GM21526 (cell line): Measurements from ENCODE around the gene HS3ST3A1.

Experiments
- ATAC-seq: cut with Tn5 transposase; IDR thresholded peaks from one replicate; pipeline ENCODE4 v1.9.1; 2021; ENCODE audit warnings: moderate library complexity; ENCODE audit not compliant: unreplicated experiment, low FRiP score

HS3ST3A1 gene

DNA sequence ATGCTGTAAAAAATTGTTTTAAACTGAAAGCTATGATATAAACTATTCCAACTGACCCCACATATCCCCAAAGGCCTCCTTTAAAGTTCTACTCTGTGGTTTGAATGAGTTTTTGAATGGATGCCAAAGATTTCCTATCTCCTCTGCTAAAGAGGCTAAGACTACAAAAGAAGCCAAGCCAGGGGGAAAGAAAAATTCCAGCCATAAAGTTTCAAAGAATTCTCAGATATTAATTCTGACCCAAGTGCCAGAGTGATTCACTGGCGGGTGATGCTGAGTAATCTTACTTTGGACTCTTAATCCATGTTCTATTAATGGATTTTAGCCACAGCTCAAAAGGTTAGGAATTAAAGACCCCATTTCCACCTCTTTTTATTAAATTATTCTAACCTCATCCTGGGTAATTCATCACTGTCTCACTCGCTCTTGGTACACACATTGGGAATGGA is 60.7 kb downstream of the HS3ST3A1 start:
- no peak for ATAC-seq

DNA sequence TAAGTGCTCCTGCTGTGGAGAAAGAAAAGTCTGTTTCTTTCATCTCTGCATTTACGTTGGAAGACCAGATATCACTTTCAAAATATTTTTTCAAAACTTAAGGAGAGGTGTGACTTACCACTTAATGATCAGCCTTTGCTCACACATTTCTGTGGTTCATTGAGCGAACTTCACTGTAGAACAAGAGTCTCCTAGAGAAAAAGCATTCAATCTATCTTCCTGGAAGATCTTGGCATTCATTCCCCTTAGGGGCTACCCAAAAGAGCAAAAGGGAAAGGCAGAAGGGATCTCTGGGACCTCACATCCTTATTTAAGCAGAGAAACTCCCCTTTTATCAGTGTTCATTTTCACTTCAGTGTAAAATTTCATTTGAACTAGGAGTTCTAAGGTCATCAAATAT is 61.2 kb downstream of the HS3ST3A1 start:
- ATAC-seq: no peak

DNA sequence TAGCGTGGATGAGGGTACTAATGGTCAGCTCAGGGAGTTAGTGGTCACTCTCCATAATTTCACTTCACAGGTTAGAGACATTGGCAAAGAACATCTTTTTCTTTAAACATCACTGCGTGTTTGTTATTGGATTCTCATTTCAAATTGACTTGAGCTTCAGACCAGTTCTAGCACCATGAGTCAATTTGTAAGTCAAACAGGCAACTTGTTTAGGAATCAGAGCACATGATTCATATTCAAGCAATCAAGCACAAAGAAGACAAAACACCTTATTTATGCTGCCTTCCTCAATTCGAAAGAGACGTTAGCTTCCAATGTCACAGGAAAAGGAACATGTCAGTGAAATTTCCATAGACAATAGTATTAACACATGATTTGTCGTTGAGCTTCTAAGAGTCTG is 62.3 kb downstream of the HS3ST3A1 start:
- ATAC-seq: no peak

DNA sequence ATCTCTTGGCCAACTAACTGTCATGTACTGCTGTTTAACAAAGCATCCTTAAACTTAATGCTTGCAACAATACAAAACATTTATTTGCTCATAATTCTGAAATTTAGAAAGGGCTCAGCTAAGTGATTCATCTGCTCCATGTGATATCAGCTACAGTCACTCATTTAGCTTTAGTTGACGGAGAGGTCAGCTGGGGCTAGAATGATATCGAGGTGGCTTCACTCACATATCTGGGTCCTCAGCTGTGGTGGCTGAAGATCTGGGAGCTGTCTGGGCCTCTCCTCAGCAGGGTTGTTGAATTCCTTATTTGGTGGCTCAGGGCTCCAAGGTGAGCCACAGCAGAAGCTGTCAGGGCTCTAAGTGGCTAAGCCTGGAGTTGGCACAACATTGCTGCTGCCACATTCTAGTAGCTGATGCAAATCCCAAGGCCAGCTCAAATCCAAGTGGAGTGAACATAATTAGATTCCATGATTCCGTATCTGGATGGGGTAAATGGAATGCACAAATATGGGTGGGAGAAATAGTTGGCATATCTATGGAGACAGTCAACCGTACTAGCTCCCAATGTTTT is 62.8 kb downstream of the HS3ST3A1 start:
- ATAC-seq: no peak

DNA sequence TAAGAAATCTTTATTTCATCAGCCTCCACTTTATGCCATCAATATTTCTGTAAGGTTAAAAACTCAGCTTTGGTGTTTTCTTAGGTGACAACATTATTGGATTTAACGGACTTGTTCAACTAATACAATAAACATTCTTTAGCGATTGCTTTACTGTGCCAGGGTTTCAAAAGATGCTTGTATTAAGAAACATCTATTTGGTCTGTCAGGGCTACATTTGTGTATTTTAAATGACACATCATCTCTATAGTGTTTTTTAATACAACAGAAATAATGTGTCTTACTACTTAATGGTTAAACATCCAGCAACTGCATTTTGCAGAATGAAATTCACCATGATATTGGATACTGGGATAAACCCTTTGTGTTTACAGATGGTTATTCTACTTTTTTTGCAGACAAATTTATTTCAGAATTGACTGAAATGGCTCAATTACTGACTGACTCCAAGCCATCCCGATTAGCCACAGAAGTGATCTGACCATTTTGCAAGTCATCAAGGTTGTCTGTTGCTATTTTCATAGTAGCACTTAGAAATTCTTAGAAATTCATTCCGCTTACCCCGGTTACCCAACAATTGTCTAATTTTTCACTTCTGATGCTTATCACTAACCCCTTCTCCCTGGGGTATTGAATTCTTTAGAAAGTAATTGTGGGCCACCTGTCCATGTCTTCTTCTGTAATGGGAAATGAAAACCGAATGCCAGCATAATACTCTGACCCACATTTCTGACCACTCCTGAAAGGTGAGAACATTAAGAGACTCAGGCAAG is 63.7 kb downstream of the HS3ST3A1 start:
- no peak for ATAC-seq

DNA sequence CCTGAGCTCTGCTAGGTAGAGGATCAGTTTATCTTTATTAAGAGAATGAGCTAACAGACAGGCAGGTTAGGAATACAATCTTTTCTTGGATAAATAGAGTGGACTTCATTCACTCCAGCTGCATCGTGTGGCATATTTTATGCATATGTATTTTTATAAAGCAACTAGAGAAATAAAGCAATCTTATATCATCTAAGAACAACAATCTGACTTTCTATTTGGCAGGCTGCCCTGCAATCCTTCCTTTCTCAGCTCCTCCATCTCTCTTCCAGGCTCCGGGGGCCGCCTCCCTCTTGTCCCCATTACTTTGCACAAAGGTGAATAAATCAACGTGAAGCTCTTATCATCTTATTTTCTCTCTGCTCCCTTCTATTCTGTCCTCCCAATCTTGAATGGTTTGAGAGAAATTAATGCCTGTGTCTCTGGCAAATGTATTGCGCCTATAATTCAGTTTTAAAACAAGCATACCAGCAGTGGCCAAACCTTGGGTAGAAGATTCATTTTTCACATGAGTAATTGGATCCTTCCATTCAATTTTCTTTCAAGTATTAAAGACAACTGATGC is 64.5 kb downstream of the HS3ST3A1 start:
- no peak for ATAC-seq

DNA sequence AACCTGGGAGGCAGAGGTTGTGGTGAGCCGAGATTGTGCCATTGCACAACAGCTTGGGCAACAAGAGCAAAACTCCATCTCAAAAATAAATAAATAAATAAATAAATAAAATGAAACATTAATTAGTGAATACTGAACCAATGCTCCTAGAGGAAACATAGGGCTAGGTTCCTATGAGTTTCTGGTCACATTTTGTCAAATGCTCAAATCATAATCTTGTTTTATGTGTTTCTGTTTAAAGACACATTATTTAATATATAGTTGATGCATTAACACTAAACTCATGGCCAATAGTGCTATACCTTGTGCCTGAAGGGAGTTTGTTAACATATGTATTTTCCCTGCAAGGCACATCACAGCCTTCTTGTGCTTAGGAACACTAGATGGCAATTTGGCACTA is 66.8 kb downstream of the HS3ST3A1 start:
- no peak for ATAC-seq

DNA sequence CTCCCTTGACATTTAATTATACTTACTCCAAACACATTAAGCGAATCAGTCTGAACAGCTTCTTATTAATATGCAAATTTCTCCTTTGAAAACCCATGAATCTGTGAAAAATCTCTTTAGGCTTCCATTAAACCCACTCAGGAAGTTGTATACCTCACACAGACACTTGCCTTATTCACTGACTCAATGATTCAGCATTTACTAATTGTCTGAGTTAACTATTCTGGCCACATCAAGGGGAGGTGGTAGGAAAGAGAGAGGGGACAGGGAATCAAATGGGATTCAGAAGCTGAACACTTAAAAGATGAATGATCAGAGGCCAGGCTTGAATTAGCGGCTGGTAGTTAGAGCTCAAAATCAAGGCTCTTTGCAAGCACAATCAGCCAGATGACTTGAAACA is 70.0 kb downstream of the HS3ST3A1 start:
- ATAC-seq: no peak

DNA sequence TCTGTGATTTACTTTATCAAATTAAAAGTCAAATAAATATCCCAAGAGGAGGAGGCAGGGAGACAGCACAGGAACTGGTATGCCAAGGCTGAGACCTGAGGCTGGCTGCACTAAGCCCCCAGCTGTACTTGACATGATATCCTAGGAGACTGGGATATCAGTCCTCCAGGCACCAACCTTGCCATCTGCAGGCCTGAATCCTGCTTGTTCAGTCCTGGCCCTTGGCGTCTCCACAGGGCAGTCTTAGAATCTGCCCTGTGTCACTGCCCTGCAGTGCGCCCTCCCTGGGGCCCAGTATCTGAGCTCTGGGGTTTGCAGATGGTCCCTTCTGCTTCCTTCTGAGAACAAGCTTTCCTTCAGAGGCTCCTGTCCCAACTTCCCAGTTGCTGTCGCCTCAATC is 75.9 kb downstream of the HS3ST3A1 start:
- ATAC-seq: no peak

DNA sequence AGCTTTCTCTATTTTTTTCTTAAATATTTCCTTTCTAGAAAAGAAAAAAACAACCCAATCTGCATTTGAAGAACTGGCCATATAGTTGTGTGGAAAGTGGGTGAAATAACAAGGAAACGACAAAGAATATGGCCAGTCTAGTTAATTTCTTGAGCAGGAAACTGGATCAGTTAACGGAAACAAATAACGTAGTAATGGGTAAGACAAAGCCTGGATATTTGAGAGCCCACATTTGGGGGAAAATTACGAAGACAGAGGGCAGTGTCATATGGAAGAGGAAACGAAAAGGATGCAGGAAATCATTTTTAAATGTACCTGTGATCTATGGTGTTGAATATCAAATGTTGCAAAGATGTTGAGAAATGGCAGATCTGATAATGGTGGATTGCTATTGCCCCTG is 78.6 kb downstream of the HS3ST3A1 start:
- no peak for ATAC-seq

DNA sequence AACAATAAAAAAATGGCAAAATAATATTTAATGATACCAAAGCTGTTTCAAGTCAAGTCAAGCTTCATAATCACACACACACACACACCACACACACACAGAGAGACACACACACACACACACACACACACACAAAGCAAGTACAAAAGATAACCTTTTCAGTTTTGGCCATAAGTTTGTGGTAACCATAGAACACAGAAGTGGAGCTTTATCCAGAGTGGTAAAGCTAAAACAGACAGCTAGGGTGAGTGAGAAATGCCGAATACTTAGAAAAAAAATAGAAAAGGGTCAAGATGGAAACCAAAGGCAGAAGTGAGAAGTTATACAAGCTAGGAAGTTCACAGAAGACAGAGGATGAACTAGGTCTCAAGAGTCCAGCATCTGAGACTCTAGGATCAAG is 79.0 kb downstream of the HS3ST3A1 start:
- ATAC-seq: no peak

DNA sequence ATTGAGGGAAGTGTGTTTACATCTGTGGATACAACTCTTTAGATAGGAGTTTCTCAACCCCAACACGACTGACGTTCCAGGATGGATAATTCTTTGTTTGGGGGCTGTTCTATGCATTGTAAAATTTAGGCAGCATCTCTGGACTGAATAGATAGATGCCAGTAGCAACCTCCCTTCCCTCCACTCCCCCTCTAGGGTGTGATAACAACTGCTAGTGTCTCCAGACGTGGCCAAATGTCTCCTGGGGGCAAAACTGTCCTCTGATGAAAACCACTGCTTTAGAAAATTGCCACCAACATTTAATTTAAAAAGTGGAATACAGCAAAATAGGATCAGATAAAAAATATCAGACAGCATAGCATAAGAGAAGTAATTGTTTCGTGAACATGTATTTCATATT is 79.9 kb downstream of the HS3ST3A1 start:
- ATAC-seq: no peak

DNA sequence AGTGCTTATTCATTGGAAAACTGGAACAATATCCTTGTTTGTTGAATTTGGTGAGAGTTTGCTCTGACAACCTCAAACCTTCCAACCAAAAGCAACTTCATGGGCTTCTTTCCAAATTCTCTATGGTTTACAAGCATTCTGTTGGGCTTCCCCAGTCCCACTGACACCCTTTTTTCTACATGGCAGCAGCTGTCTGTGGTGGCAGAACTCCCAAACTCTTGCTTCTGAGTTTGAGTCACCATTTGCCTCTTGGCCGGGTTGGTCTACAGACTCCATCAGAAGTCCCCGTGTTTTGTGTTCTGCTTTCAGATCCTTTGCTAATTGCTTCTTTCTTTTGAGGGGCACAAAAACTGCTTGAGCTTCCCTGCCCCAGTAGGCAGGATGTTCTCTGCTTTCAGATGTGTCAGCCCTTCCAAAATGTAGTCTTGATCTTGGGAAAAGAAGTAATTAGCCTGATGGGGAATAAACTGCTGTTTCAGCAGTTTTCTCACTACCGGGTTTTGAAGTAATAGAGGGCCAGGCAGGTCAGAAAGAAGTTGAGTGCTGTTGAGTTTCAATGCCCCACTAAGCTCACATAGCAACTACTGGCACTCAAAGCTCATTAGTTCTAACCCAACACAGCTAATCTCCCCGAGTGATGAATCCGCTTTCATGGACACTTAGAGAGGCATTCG is 80.7 kb downstream of the HS3ST3A1 start:
- ATAC-seq: no peak

DNA sequence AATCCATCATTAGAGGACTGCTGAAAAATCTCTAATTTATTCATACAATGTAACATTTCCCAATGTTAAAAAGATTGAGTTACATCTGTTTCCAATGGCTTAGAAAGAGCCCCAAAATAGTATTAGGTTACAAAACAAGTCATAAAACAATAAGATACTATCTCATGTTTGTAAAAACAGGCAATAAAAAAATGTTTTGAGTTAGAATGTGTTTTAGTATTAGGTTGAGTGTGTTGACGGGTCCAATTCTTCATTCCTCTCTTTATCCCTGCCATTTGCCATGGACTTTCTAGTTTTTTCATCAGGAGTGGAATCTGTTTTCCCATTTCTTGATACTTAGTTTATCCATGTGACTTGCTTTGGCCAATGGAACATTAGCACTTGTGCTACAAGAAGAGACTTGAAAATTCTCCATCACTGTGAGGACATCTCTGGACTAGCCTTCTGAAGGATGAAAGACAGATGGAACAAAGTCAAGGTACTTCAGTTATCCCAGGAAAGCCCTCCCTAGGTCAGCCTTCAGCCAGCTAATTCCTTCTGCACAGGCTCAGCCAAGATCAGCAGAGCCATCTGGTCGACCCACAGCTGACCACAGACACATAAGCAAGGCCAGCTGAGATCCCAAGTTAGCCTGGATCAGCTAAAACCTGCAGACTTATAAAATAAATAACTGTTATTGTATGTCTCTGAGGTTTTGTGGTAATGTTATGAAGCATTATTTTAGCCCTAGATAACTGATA is 83.3 kb downstream of the HS3ST3A1 start:
- no peak for ATAC-seq

DNA sequence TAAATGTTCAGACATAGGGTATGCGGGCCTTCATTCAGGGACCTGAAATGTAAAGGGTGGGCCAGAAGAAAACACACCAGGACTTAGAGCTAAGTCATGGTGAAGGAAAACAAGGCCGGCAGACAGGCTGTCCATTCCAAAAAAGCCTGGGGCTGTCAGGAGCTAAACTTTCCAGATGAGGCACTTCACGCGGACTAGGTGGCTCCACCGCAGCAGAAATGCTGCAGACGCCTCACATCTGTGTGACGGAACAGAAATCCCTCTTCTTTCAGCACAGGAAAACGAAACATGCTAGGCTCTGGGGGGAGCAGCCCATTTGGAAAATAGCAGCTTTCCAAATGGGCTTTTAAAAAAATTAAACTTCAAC is 88.7 kb downstream of the HS3ST3A1 start:
- ATAC-seq: no peak

DNA sequence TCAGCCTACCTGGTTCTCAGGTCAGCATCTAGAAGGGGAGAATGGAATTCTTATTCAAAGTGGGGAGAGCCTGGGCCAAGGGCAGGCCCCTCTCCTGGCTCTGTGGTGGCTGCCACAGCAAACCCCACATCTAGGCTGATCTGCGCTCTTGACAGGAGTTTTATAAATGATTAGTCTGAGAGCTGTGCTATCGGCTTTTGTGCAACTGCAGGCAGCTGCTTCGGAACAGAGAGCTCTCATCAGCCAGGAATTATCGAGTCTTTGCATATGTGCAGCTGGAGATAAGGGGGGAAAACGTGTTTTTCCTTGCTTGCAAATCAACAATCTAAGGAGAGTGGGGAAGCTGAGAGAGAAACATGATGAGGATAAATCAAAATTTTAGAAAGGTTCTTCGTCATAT is 91.7 kb downstream of the HS3ST3A1 start:
- no peak for ATAC-seq

DNA sequence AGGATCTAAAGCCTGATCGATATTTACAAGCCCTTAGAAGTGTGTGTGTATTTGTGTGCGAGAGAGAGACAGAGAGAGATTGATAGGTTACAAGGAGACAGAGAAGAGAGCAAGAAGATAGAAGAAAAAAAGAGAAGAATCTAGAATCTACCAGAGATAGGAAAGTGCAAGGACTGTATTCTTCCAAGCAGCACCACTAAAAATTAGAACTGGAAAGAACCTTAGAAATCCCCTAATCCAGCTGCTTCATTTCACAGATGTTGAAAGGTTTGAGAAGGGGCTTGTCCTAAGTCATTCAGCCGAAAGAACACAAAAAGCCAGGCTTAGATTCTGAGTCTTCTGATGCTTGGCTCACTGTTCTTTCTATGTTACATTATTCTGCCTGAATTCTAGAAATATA is 92.2 kb downstream of the HS3ST3A1 start:
- ATAC-seq: no peak

DNA sequence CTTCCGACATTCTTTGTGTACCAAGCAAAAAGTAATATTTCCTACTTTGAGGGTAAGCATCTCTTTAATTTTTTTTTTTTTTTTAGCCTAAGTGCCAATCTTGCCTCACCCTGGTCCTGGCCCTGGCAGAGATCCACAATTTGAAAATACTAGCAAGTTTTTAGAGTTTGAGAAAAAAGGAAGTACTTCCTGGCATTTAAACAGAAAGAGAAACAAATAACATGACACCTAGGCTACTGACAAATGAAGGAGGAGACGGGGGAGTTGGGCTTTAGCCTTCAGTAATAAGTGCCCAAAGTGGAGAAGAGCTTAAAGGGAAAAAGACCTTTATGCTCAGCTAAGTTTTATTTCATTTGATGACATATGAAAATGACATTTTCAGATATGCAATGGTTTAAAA is 92.8 kb downstream of the HS3ST3A1 start:
- no peak for ATAC-seq

DNA sequence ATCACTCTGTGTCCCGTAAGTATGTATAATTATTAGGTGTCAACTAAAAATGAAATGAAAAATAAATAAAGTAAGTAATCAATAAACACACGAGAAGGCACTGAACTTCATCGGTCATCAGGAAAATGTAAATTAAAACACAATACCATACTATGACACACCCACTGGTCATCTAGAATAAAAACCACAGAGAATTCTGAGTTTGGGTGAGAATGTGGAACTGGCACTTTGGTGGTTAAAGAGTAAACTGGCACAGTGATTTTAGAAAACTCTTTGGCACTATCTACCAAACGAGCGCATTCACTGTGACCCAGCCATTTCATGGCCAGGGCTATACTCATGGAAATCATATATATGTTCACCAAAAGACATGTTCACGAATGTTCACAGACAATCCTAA is 98.2 kb downstream of the HS3ST3A1 start:
- no peak for ATAC-seq

DNA sequence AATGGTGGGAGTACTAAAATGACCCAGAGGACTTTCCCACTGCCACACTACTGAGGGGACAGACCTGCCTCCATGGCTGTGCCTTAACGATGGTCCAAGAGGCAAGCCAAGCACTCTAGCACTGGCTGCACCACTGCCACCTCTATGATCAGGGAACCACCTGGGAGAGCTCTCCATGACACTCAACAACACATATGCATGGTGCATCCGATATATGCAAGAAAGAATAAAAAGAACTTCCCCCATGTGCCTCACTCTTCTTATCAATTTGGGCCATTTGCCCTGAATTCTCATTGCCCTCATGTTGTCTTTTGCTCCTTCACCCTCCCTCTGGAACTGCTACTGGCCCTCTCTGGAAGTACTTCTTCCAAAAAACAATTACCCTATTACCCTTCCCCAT is 99.5 kb downstream of the HS3ST3A1 start:
- ATAC-seq: no peak

DNA sequence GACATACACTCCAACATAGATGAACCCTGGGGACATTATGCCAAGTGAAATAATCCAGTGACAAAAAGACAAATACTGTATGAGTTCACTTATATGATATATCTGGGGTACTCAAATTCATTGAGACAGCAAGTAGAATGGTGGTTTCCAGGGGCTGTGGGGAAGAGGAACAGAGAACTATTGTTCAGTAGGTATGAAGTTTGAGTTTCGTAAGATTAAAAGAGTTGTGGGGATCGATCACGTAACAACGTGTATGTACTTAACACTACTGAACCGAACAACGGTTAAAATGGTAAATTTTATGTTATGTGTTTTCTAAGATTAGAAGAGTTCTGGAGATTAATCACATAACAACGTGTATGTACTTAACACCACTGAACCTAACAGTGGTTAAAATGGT is 100.8 kb downstream of the HS3ST3A1 start:
- ATAC-seq: no peak
